OCI-LY7 (cell line): ENCODE measurements around the gene ULK4. TPM values are rescaled to one million over a fixed set of nuclear protein-coding genes. Genes with fewer than 3 reads are reported as not detected.
"Not testable (repeated sequence)": the region's sequence is repeated elsewhere in the genome, so short reads cannot be mapped to it uniquely, and the experiment has no call there.

Experiments
- BruUV-seq: library from RNA; stranded (reverse); fragments of 400-500 nt; replicated peaks from 2 replicates; lab custom pipeline; 2021; lab: Mats Ljungman, UMichigan
- CTCF ChIA-PET: fragments of 300-600 bp; sonication (Branson Sonifier 250); formaldehyde crosslinking; loops from one replicate; lab custom pipeline; 2022; ENCODE audit warnings: antibody characterized with exemption; ENCODE audit not compliant: unreplicated experiment; lab: Charles Lee
- POLR2A ChIA-PET: fragments of 300-600 bp; sonication (Branson Sonifier 250); formaldehyde crosslinking; loops from one replicate; lab custom pipeline; 2022; ENCODE audit warnings: antibody characterized with exemption; lab: Charles Lee
- DNase-seq: peaks from one replicate; pipeline ENCODE4 v3.0.0-alpha.2; 2015; ENCODE audit warnings: low spot score
- H2AFZ ChIP-seq: fragments of 200-600 bp; sonication (generic), shearing (Covaris generic); 2 replicates; pipeline ENCODE4 v1.6.1; 2014; ENCODE audit warnings: mild to moderate bottlenecking, antibody characterized with exemption, low read length, moderate library complexity
- H3K27ac ChIP-seq: fragments of 200-600 bp; sonication (generic); 2 replicates; pipeline ENCODE4 v1.5.1; 2014; ENCODE audit warnings: mixed run types, low read depth, mild to moderate bottlenecking, moderate library complexity, low read length, inconsistent platforms; ENCODE audit not compliant: poor library complexity, severe bottlenecking
- H3K36me3 ChIP-seq: fragments of 200-600 bp; sonication (generic); 2 replicates; pipeline ENCODE4 v1.6.1; 2014; ENCODE audit warnings: mild to moderate bottlenecking, antibody characterized with exemption, low read length, moderate library complexity, mixed read lengths; ENCODE audit not compliant: insufficient read depth
- H3K4me1 ChIP-seq: fragments of 200-600 bp; sonication (generic); 2 replicates; pipeline ENCODE4 v1.5.1; 2014; ENCODE audit warnings: mild to moderate bottlenecking, low read length; ENCODE audit not compliant: insufficient read depth, poor library complexity, severe bottlenecking
- H3K4me2 ChIP-seq: fragments of 200-600 bp; sonication (generic); 2 replicates; pipeline ENCODE4 v1.6.1; 2014; ENCODE audit warnings: mild to moderate bottlenecking, low read length
- H3K4me3 ChIP-seq: fragments of 200-600 bp; sonication (generic); 2 replicates; pipeline ENCODE4 v1.5.1; 2014; ENCODE audit warnings: mild to moderate bottlenecking, low read depth, low read length; ENCODE audit not compliant: poor library complexity, severe bottlenecking
- H3K79me2 ChIP-seq: fragments of 200-600 bp; sonication (generic); 2 replicates; pipeline ENCODE4 v1.6.1; 2016; ENCODE audit warnings: low read depth, mild to moderate bottlenecking, low read length, moderate library complexity, mixed read lengths; ENCODE audit not compliant: insufficient read depth
- H3K9me2 ChIP-seq: fragments of 200-600 bp; sonication (generic); 2 replicates; pipeline ENCODE4 v1.6.1; 2016; ENCODE audit warnings: mild to moderate bottlenecking, low read length, mixed read lengths; ENCODE audit not compliant: insufficient read depth
- H3K9me3 ChIP-seq: fragments of 200-600 bp; sonication (generic); 2 replicates; pipeline ENCODE4 v1.6.1; 2014; ENCODE audit warnings: mild to moderate bottlenecking, mixed run types, low read length, mixed read lengths
- H4K20me1 ChIP-seq: fragments of 200-600 bp; sonication (generic); 2 replicates; pipeline ENCODE4 v1.6.1; 2014; ENCODE audit warnings: mild to moderate bottlenecking, antibody characterized with exemption, low read length, moderate library complexity, mixed read lengths; ENCODE audit not compliant: insufficient read depth
- EZH2phosphoT487 ChIP-seq: fragments of 200-600 bp; sonication (generic); IDR thresholded peaks from 2 replicates; pipeline ENCODE4 v1.6.1; 2018; ENCODE audit warnings: low read depth, borderline replicate concordance, mild to moderate bottlenecking, mixed run types, antibody characterized with exemption, low read length, moderate library complexity, mixed read lengths
- intact Hi-C: fragments of 100-400 bp; cut with micrococcal nuclease; formaldehyde crosslinking; loops from one replicate; pipeline ENCODE4 v1.10.0; 2022; ENCODE audit not compliant: unreplicated experiment
- total RNA-seq, 2 experiments: library from RNA; depleted of rRNA in 1 of 2; stranded (reverse); fragments of >200 nt in 1 of 2; shearing (Covaris generic) in 1 of 2; gene quantifications; 2 replicates each; pipeline ENCODE4 v1.2.3, GENCODE V29; 2014 to 2022
- TF ChIP-seq, protein P1 (sequence below): fragments of 200-600 bp; sonication (generic); conservative IDR thresholded peaks from 2 replicates; pipeline ENCODE4 v1.5.1; 2014; ENCODE audit warnings: mild to moderate bottlenecking, antibody characterized with exemption, low read length, moderate library complexity, mixed read lengths

ULK4 gene
- total RNA-seq, 2 experiments from 2014 or later, result 18.9 to 21.0 TPM

DNA sequence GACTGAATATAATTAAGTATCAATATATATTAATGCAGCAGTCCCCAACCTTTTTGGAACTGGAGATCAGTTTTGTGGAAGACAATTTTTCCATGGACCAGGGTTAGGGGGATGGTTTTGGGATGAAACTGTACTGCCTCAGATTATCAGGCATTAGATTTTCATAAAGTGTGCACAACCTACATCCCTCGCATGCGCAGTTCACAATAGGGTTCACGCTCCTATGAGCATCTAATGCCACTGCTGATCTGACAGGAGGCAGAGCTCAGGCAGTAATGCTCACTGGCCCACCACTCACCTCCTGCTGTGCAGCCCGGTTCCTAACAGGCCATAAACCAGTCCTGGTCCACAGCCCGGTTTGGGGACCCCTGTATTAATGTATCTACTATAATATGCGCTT lies 95.6 kb downstream of the ULK4 start:
- Histone ChIP-seq H2AFZ (no peak overlapping the region), H3K36me3 (no peaks in the 10 kb centered on the region), H3K9me3 (no peaks in the 10 kb centered on the region), H3K4me2 (no peak overlapping the region), H3K4me1 (no peaks in the 10 kb centered on the region), H3K27ac (no peak overlapping the region), H3K9me2 (no peaks in the 10 kb centered on the region), H3K4me3 (no peak overlapping the region), H3K79me2 (no peaks in the 10 kb centered on the region), H4K20me1 (no peaks in the 10 kb centered on the region)
- DNase-seq, result no peak
- POLR2A ChIA-PET, result interaction anchor here (0.6 kb wide), 1 partner anchor 801 kb away, joined by 3 read pairs; no protein-coding TSS in a partner anchor
- intact Hi-C loops, result no loop called here
- no peak for TF ChIP-seq EZH2phosphoT487
- TF ChIP-seq, protein P1, sequence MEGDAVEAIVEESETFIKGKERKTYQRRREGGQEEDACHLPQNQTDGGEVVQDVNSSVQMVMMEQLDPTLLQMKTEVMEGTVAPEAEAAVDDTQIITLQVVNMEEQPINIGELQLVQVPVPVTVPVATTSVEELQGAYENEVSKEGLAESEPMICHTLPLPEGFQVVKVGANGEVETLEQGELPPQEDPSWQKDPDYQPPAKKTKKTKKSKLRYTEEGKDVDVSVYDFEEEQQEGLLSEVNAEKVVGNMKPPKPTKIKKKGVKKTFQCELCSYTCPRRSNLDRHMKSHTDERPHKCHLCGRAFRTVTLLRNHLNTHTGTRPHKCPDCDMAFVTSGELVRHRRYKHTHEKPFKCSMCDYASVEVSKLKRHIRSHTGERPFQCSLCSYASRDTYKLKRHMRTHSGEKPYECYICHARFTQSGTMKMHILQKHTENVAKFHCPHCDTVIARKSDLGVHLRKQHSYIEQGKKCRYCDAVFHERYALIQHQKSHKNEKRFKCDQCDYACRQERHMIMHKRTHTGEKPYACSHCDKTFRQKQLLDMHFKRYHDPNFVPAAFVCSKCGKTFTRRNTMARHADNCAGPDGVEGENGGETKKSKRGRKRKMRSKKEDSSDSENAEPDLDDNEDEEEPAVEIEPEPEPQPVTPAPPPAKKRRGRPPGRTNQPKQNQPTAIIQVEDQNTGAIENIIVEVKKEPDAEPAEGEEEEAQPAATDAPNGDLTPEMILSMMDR, result no peak
- no TSS peak for BruUV-seq
- CTCF ChIA-PET, result no interaction called here

DNA sequence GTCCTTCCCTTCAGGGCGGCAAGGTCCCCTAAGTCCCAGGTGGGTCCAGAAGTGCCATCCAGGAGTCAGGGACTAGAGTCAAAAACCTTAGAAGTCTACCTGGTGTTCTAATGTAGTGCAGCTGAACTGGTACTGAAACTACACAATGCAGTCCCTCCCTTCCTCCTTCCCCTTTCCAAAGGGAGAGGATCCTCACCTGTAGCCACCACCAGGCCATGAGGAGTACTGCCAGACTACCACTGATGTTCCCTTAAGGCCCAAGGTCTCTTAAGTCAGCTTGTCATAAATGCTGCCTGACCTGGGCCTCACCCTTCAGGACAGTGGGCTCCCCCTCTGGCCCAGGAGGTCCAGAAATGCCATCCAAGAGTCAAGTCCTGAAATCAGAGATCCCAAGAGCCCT lies 98.9 kb downstream of the ULK4 start:
- Histone ChIP-seq H3K4me2 (no peak overlapping the region), H2AFZ (no peak overlapping the region), H3K9me3 (no peaks in the 10 kb centered on the region), H3K4me3 (no peak overlapping the region), H3K27ac (no peak overlapping the region), H3K79me2 (no peaks in the 10 kb centered on the region), H3K36me3 (no peaks in the 10 kb centered on the region), H3K9me2 (no peaks in the 10 kb centered on the region), H3K4me1 (no peaks in the 10 kb centered on the region), H4K20me1 (no peaks in the 10 kb centered on the region)
- CTCF ChIA-PET, result no interaction called here
- no TSS peak for BruUV-seq
- DNase-seq, result peak; percentile 8
- intact Hi-C loops, result no loop called here
- POLR2A ChIA-PET, result no interaction called here
- TF ChIP-seq, protein P1, result no peak
- no peak for TF ChIP-seq EZH2phosphoT487

DNA sequence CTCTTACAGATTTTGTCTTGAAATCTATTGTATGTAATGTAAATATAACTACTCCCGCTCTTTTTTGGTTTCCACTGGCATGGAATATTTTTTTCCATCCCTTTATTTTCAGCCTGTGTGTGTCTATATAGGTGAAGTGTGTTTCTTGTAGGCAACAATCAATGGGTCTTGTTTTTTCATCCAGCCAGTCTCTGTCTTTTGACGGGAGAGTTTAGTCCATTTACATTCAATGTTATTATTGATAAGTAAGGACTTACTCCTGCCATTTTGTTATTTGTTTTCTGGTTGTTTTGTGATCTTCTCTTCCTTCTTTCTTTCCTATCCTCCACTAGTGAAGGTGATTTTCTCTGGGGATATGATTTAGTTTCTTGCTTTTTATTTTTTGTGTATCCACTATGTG lies 101.4 kb downstream of the ULK4 start:
- intact Hi-C loops, H3K4me3 ChIP-seq, BruUV-seq, H4K20me1 ChIP-seq, POLR2A ChIA-PET, H3K9me2 ChIP-seq, H3K79me2 ChIP-seq, CTCF ChIA-PET, H3K9me3 ChIP-seq, H3K4me1 ChIP-seq, H3K4me2 ChIP-seq, H3K27ac ChIP-seq, H3K36me3 ChIP-seq, DNase-seq, H2AFZ ChIP-seq: not testable (repeated sequence)
